ENCODE measurements around the gene TFEB.
A peak's percentile ranks its signal among the peaks of the same experiment; 100 is the strongest.

Gene TFEB

DNA sequence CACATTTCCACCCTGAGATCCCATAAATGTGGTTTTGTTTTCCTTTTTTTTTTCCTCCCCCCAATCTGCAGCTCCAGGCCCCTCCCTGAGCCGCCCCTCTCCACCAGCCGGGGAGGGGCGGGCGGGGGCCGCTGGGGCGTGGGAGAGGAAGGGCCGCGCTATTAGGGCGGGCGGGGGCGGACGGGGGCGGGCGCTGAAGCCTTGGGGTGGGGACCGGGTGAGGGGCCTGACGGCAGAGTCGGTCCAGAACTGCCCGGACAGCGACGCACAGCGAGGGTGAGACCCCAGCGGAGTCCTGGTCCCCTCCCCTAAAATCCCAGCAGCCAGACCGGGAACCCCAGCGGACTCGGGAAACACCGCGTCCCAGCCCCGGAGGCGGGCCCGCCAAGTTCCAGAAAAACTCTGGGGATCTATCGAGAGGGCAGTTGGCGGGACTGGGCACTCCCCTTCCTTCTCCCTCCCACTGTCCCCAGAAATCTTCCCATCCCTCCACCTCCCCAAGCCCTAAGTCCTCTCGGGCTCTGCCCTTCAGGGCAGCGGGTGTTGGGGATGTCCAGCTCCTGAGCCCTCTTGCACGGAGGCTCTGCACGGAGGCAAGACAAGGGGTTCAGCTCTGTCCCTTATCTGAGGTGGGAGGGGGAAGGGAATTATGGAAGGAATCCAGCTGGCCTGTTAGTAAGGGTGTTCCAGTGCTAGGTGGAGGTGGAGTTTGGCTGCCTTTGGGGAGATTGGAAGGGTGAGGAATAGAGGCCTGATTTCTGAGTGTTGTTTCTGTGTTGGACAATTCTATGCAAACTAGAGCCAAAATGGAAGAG, 45.4 kb upstream of the TFEB start, which contains the start of gene PRICKLE4:
Gene PRICKLE4 (plus strand): TSS at position 232 of the 815 bp plus-strand sequence. CDS start 2,692 bp downstream, outside the sequence.
- peak within 1 kb of the TSS; percentile 72 for H3K4me3 ChIP-seq (ENCODE audit: low read depth, low read length)

DNA sequence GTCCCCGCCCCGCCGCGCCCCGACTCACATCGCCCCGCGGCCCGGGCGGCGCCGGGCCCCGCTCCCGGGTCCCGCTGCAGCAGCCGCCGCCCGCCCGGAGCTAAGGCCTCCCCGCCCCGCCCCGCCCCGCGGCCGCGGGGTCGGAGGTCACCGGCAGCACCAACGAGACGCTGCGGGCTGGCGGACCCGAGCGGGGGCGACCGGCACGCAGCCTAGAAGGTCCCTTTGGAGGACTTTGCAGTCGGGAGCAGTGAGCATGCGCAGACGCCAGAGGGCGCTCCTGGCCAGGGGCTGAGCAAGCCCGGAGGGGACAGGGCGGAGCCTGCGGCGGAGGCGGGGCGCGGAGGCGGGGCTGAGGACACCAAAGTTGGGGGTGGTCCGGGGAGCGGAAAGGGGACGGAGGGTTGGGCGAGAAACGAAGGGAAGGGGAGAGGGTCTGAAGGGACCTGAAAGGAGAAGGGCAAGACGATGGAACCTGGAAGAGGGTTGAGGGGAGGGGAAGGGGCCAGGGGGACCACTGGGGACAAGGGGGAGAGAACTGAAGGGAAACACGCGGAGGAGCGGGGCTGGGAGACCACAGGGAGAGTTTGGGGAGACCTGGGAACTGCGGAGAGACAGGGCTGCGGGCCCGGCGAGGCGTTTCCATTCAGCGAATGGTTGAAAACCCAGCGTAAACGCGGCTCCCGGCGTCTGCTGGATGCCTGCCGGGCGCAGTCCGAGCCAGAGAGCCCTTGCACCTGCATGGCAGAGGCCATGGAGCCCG, 44.6 kb upstream of the TFEB start, which contains the start of gene FRS3:
Gene FRS3 (minus strand): TSS at position 113 of the 763 bp plus-strand sequence. CDS start 2,913 bp downstream, outside the sequence.
- no peaks in the 10 kb centered on the region for H3K27me3 ChIP-seq (ENCODE audit: insufficient read depth, low read length)
- H3K9me3 ChIP-seq (ENCODE audit: insufficient read depth, low read depth, low read length) = no peaks in the 10 kb centered on the region
- H3K4me3 ChIP-seq (ENCODE audit: low read depth, low read length) = peak within 1 kb of the TSS; percentile 72
- peaks cover 9 to 18% of the 10 kb centered on the region in 2 experiments for H3K4me1 ChIP-seq (ENCODE audit: control insufficient read depth in 1 of 2, insufficient read depth in 2 of 2, low read length in 2 of 2)
- H4K12ac ChIP-seq (ENCODE audit: low read depth, low read length) = peak within 1 kb of the TSS; percentile 11
- H4K8ac ChIP-seq (ENCODE audit: low read depth, low read length) = peak within 1 kb of the TSS; percentile 25
- H2AK5ac ChIP-seq (ENCODE audit: low read length) = peak within 1 kb of the TSS; percentile 3
- no peak within 1 kb of the TSS for H3K23ac ChIP-seq (ENCODE audit: low read length)
- peak within 1 kb of the TSS; percentile 7 for H3K4ac ChIP-seq (ENCODE audit: low read depth, low read length)
- H3K18ac ChIP-seq (ENCODE audit: low read length) = peak within 1 kb of the TSS; percentile 72
- H3K79me1 ChIP-seq (ENCODE audit: low read length) = peaks cover 2% of the 10 kb centered on the region
- H2AFZ ChIP-seq (ENCODE audit: insufficient read depth, low read length, poor library complexity) = peak within 1 kb of the TSS; percentile 75
- peak within 1 kb of the TSS; percentile 90 for H3K4me2 ChIP-seq (ENCODE audit: low read length)
- peak; percentile 94 to 98 for DNase-seq
- no CpG with 5 or more reads among the region's 73 CpGs for WGBS (ENCODE audit: extremely low coverage, insufficient coverage, insufficient read length)
- H2BK5ac ChIP-seq (ENCODE audit: low read depth, low read length, poor library complexity) = no peak within 1 kb of the TSS
- peak within 1 kb of the TSS; percentile 29 for H3K14ac ChIP-seq (ENCODE audit: low read length)
- peak within 1 kb of the TSS; percentile 63 for H4K91ac ChIP-seq (ENCODE audit: low read depth, low read length)
- no peaks in the 10 kb centered on the region for H3K79me2 ChIP-seq (ENCODE audit: control insufficient read depth, insufficient read depth, low read length, poor library complexity)
- H3K27ac ChIP-seq (ENCODE audit: low read depth, low read length) = no peak within 1 kb of the TSS
- peak within 1 kb of the TSS; percentile 34 for H2BK120ac ChIP-seq (ENCODE audit: insufficient read depth, low read length, poor library complexity)
- H2BK12ac ChIP-seq (ENCODE audit: low read length) = no peak within 1 kb of the TSS
- peaks cover 7 to 9% of the 10 kb centered on the region in 2 experiments for H3K36me3 ChIP-seq (ENCODE audit: control insufficient read depth in 1 of 2, insufficient read depth in 2 of 2, low read length in 2 of 2)
- H3K9ac ChIP-seq (ENCODE audit: low read length) = peak within 1 kb of the TSS; percentile 78

More for the DNA sequence above, 45.4 kb upstream of the TFEB start, which contains the start of gene PRICKLE4:
- Histone ChIP-seq H2BK120ac (ENCODE audit: insufficient read depth, low read length, poor library complexity) (peak within 1 kb of the TSS; percentile 34), H3K4me2 (ENCODE audit: low read length) (peak within 1 kb of the TSS; percentile 90), H3K14ac (ENCODE audit: low read length) (peak within 1 kb of the TSS; percentile 35), H3K4me1 (ENCODE audit: control insufficient read depth in 1 of 2, insufficient read depth in 2 of 2, low read length in 2 of 2) (peaks cover 16 to 25% of the 10 kb centered on the region in 2 experiments), H2AFZ (ENCODE audit: insufficient read depth, low read length, poor library complexity) (peak within 1 kb of the TSS; percentile 75), H4K91ac (ENCODE audit: low read depth, low read length) (peak within 1 kb of the TSS; percentile 63), H3K18ac (ENCODE audit: low read length) (peak within 1 kb of the TSS; percentile 72), H3K79me1 (ENCODE audit: low read length) (peaks cover 2% of the 10 kb centered on the region), H3K36me3 (ENCODE audit: control insufficient read depth in 1 of 2, insufficient read depth in 2 of 2, low read length in 2 of 2) (peaks cover 3 to 4% of the 10 kb centered on the region in 2 experiments), H3K79me2 (ENCODE audit: control insufficient read depth, insufficient read depth, low read length, poor library complexity) (no peaks in the 10 kb centered on the region), H3K27me3 (ENCODE audit: insufficient read depth, low read length) (no peaks in the 10 kb centered on the region), H3K23ac (ENCODE audit: low read length) (no peak within 1 kb of the TSS), H2BK12ac (ENCODE audit: low read length) (no peak within 1 kb of the TSS), H2BK5ac (ENCODE audit: low read depth, low read length, poor library complexity) (no peak within 1 kb of the TSS), H3K4ac (ENCODE audit: low read depth, low read length) (no peak within 1 kb of the TSS), H4K12ac (ENCODE audit: low read depth, low read length) (no peak within 1 kb of the TSS), H2AK5ac (ENCODE audit: low read length) (no peak within 1 kb of the TSS), H3K27ac (ENCODE audit: low read depth, low read length) (no peak within 1 kb of the TSS), H3K9ac (ENCODE audit: low read length) (peak within 1 kb of the TSS; percentile 78), H4K8ac (ENCODE audit: low read depth, low read length) (peak within 1 kb of the TSS; percentile 25), H3K9me3 (ENCODE audit: insufficient read depth, low read depth, low read length) (no peaks in the 10 kb centered on the region)
- DNase-seq = no peak
- WGBS (ENCODE audit: extremely low coverage, insufficient coverage, insufficient read length) = no CpG with 5 or more reads among the region's 36 CpGs

DNA sequence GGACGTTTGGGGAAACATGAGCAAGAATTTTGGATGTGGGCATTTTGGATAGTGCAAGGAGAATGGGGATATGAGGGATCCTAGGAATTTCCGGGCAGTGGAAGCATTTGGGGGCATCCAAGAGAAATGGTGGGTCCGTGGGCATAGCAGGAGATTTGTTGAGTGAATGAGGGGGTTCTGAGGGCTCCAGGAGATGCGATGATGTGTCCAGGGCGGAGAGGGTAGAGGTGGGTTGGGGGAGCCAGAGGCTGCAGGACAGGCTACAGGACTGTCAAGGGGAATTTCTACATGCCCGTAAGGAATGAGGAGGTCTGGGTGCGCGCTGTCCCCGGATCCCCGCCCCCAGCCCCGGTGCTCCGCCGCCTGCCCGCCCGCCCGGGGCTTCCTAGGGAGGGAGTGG, 43.9 kb upstream of the TFEB start:
- H3K4me1 ChIP-seq (ENCODE audit: control insufficient read depth in 1 of 2, insufficient read depth in 2 of 2, low read length in 2 of 2) = peaks cover 6 to 12% of the 10 kb centered on the region in 2 experiments
- peak overlapping the region; percentile 78 for H3K9ac ChIP-seq (ENCODE audit: low read length)
- H3K79me2 ChIP-seq (ENCODE audit: control insufficient read depth, insufficient read depth, low read length, poor library complexity) = no peaks in the 10 kb centered on the region
- peak overlapping the region; percentile 90 for H3K4me2 ChIP-seq (ENCODE audit: low read length)
- no peak for DNase-seq
- peaks cover 11 to 16% of the 10 kb centered on the region in 2 experiments for H3K36me3 ChIP-seq (ENCODE audit: control insufficient read depth in 1 of 2, insufficient read depth in 2 of 2, low read length in 2 of 2)
- no peak overlapping the region for H2BK120ac ChIP-seq (ENCODE audit: insufficient read depth, low read length, poor library complexity)
- H3K23ac ChIP-seq (ENCODE audit: low read length) = no peak overlapping the region
- H3K4me3 ChIP-seq (ENCODE audit: low read depth, low read length) = peak overlapping the region; percentile 72
- no peak overlapping the region for H2BK5ac ChIP-seq (ENCODE audit: low read depth, low read length, poor library complexity)
- H2AFZ ChIP-seq (ENCODE audit: insufficient read depth, low read length, poor library complexity) = peak overlapping the region; percentile 1
- peak overlapping the region; percentile 3 for H2AK5ac ChIP-seq (ENCODE audit: low read length)
- no peak overlapping the region for H3K27ac ChIP-seq (ENCODE audit: low read depth, low read length)
- H3K4ac ChIP-seq (ENCODE audit: low read depth, low read length) = peak overlapping the region; percentile 7
- H4K8ac ChIP-seq (ENCODE audit: low read depth, low read length) = peak overlapping the region; percentile 17
- peaks cover 2% of the 10 kb centered on the region for H3K79me1 ChIP-seq (ENCODE audit: low read length)
- H3K27me3 ChIP-seq (ENCODE audit: insufficient read depth, low read length) = no peaks in the 10 kb centered on the region
- peak overlapping the region; percentile 29 for H3K14ac ChIP-seq (ENCODE audit: low read length)
- H3K9me3 ChIP-seq (ENCODE audit: insufficient read depth, low read depth, low read length) = no peaks in the 10 kb centered on the region
- peak overlapping the region; percentile 11 for H4K12ac ChIP-seq (ENCODE audit: low read depth, low read length)
- peak overlapping the region; percentile 28 for H3K18ac ChIP-seq (ENCODE audit: low read length)
- H2BK12ac ChIP-seq (ENCODE audit: low read length) = no peak overlapping the region
- WGBS (ENCODE audit: extremely low coverage, insufficient coverage, insufficient read length) = no CpG with 5 or more reads among the region's 16 CpGs
- H4K91ac ChIP-seq (ENCODE audit: low read depth, low read length) = peak overlapping the region; percentile 36

DNA sequence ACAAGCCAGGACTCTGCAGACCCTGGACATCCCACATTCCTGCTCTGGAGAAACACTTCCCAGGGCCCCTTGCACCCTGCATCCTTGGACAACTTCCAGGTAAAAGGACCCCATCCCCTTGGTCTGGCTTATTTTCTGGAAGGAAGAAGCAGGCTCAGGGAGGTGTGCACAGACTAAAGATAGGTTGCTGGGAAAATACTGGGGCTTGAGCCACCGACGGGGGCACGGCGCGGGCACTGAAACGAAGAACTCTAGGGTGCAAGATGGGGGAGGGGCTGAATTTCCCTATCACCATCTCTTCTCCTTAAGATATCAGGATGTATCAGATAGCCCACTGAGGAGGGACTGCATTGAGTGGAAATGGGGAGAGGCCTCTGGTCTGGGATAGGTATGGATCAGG, 43.5 kb upstream of the TFEB start:
- peak overlapping the region; percentile 29 for H3K14ac ChIP-seq (ENCODE audit: low read length)

More for the DNA sequence above, 43.5 kb upstream of the TFEB start:
- H4K91ac ChIP-seq (ENCODE audit: low read depth, low read length) = no peak overlapping the region
- H3K9me3 ChIP-seq (ENCODE audit: insufficient read depth, low read depth, low read length) = no peaks in the 10 kb centered on the region
- no peak overlapping the region for H3K27ac ChIP-seq (ENCODE audit: low read depth, low read length)
- no peaks in the 10 kb centered on the region for H3K27me3 ChIP-seq (ENCODE audit: insufficient read depth, low read length)
- no peak overlapping the region for H3K4ac ChIP-seq (ENCODE audit: low read depth, low read length)
- H3K4me1 ChIP-seq (ENCODE audit: control insufficient read depth in 1 of 2, insufficient read depth in 2 of 2, low read length in 2 of 2) = peaks cover 6 to 12% of the 10 kb centered on the region in 2 experiments
- no CpG with 5 or more reads among the region's 6 CpGs for WGBS (ENCODE audit: extremely low coverage, insufficient coverage, insufficient read length)
- no peak overlapping the region for H2AFZ ChIP-seq (ENCODE audit: insufficient read depth, low read length, poor library complexity)
- no peaks in the 10 kb centered on the region for H3K79me2 ChIP-seq (ENCODE audit: control insufficient read depth, insufficient read depth, low read length, poor library complexity)
- no peak overlapping the region for H3K18ac ChIP-seq (ENCODE audit: low read length)
- peak overlapping the region; percentile 3 for H2AK5ac ChIP-seq (ENCODE audit: low read length)
- H3K79me1 ChIP-seq (ENCODE audit: low read length) = peaks cover 2% of the 10 kb centered on the region
- H3K9ac ChIP-seq (ENCODE audit: low read length) = no peak overlapping the region
- peak overlapping the region; percentile 90 for H3K4me2 ChIP-seq (ENCODE audit: low read length)
- peaks cover 11 to 16% of the 10 kb centered on the region in 2 experiments for H3K36me3 ChIP-seq (ENCODE audit: control insufficient read depth in 1 of 2, insufficient read depth in 2 of 2, low read length in 2 of 2)
- H2BK120ac ChIP-seq (ENCODE audit: insufficient read depth, low read length, poor library complexity) = no peak overlapping the region
- peak overlapping the region; percentile 17 for H4K8ac ChIP-seq (ENCODE audit: low read depth, low read length)
- H2BK5ac ChIP-seq (ENCODE audit: low read depth, low read length, poor library complexity) = no peak overlapping the region
- DNase-seq = no peak
- H4K12ac ChIP-seq (ENCODE audit: low read depth, low read length) = no peak overlapping the region
- no peak overlapping the region for H3K4me3 ChIP-seq (ENCODE audit: low read depth, low read length)
- no peak overlapping the region for H2BK12ac ChIP-seq (ENCODE audit: low read length)
- H3K23ac ChIP-seq (ENCODE audit: low read length) = no peak overlapping the region
